B cell (primary cell): Measurements from ENCODE around the gene LZTR1. TPM values are rescaled to one million over a fixed set of nuclear protein-coding genes. Genes with fewer than 3 reads are reported as not detected.

ENCODE experiments used
- ATAC-seq: fragments of 200-7000 bp; cut with Tn5 transposase; one replicate; pipeline ENCODE4 v1.10.0; 2021; ENCODE audit warnings: low read depth, mild to moderate bottlenecking, moderate number of reproducible peaks, moderate library complexity
- CTCF ChIA-PET: fragments of 350-600 bp; sonication (Branson Sonifier 250); formaldehyde crosslinking; loops from one replicate; lab custom pipeline; 2021; ENCODE audit warnings: antibody characterized with exemption, inconsistent platforms; lab: Charles Lee
- POLR2A ChIA-PET: fragments of 350-600 bp; sonication (Branson Sonifier 250); formaldehyde crosslinking; loops from one replicate; lab custom pipeline; 2021; ENCODE audit warnings: antibody characterized with exemption; lab: Charles Lee
- DNase-seq: peaks from one replicate; pipeline ENCODE4 v3.0.0; 2013
- H2AFZ ChIP-seq: 2 replicates; pipeline ENCODE4 v1.6.1; 2012; ENCODE audit warnings: mild to moderate bottlenecking, low read depth, low read length; ENCODE audit not compliant: insufficient read depth, poor library complexity, severe bottlenecking
- H3K27ac ChIP-seq, 2 donors: 1 replicate in 1 of 2; 2 replicates in 1 of 2; pipeline ENCODE4 v1.5.1; 2012 to 2013; ENCODE audit warnings: low read length in 2 of 2, mild to moderate bottlenecking in 2 of 2, moderate library complexity in 1 of 2
- H3K27me3 ChIP-seq, 4 experiments: fragments of 200-600 bp in 1 of 4; sonication (generic) in 1 of 4; replicated peaks in 1 of 4; 1 replicate in 2 of 4; 2 replicates in 2 of 4; pipeline versions ENCODE4 v1.6.1 to v1.7.0; 2013 to 2016; ENCODE audit warnings: low read length in 3 of 4, mild to moderate bottlenecking in 2 of 4, mixed read lengths in 1 of 4, moderate library complexity in 1 of 4; ENCODE audit not compliant: insufficient read depth in 4 of 4, control insufficient read depth in 3 of 4; ENCODE audit errors: control extremely low read depth in 1 of 4
- H3K36me3 ChIP-seq, 2 experiments: replicated peaks in 1 of 2; 1 replicate in 1 of 2; 2 replicates in 1 of 2; pipeline versions ENCODE4 v1.6.1 to v1.7.1; 2013; ENCODE audit warnings: low read length in 1 of 2; ENCODE audit not compliant: insufficient read depth in 2 of 2, control insufficient read depth in 1 of 2; ENCODE audit errors: control extremely low read depth in 1 of 2, extremely low read depth in 1 of 2
- H3K4me1 ChIP-seq, 2 donors: fragments of 200-600 bp in 1 of 2; sonication (generic) in 1 of 2; 1 replicate in 1 of 2; 2 replicates in 1 of 2; pipeline versions ENCODE4 v1.5.1 to v1.6.1; 2013 to 2017; ENCODE audit warnings: low read length in 2 of 2; ENCODE audit not compliant: control insufficient read depth in 2 of 2, insufficient read depth in 2 of 2
- H3K4me2 ChIP-seq: replicated peaks from 2 replicates; pipeline ENCODE3; 2012; ENCODE audit warnings: mild to moderate bottlenecking, low read depth, low read length; ENCODE audit not compliant: poor library complexity, severe bottlenecking
- H3K4me3 ChIP-seq, 5 experiments: fragments of 200-600 bp in 1 of 5; sonication (generic) in 1 of 5; 1 replicate in 3 of 5; 2 replicates in 2 of 5; pipeline versions ENCODE4 v1.5.1 to v1.7.0; 2011 to 2016; ENCODE audit warnings: low read length in 4 of 5, mild to moderate bottlenecking in 4 of 5, low read depth in 2 of 5, control low read depth in 1 of 5, moderate library complexity in 1 of 5; ENCODE audit not compliant: insufficient read depth in 1 of 5; ENCODE audit errors: control extremely low read depth in 1 of 5, extremely low read depth in 1 of 5
- H3K79me2 ChIP-seq: fragments of 200-600 bp; sonication (generic); one replicate; pipeline ENCODE4 v1.6.0; 2016; ENCODE audit warnings: low read length; ENCODE audit not compliant: control insufficient read depth, insufficient read depth
- H3K9ac ChIP-seq: fragments of 200-600 bp; sonication (generic); 2 replicates; pipeline ENCODE4 v1.6.1; 2017; ENCODE audit warnings: mild to moderate bottlenecking, low read length, moderate library complexity
- H3K9me3 ChIP-seq, 3 donors: one replicate each; pipeline versions ENCODE4 v1.6.1 to v1.7.1; 2013; ENCODE audit warnings: low read length in 2 of 3; ENCODE audit not compliant: control insufficient read depth in 2 of 3, insufficient read depth in 1 of 3; ENCODE audit errors: control extremely low read depth in 1 of 3
- H4K20me1 ChIP-seq: 2 replicates; pipeline ENCODE4 v1.6.0; 2012; ENCODE audit warnings: mild to moderate bottlenecking, low read length; ENCODE audit not compliant: insufficient read depth, control insufficient read depth, poor library complexity, severe bottlenecking
- H3K27ac Mint-ChIP-seq: one replicate; pipeline ENCODE4 v1.8.0; 2021; ENCODE audit warnings: mixed read lengths
- H3K27me3 Mint-ChIP-seq: one replicate; pipeline ENCODE4 v1.8.0; 2021; ENCODE audit warnings: mixed read lengths
- H3K4me1 Mint-ChIP-seq: one replicate; pipeline ENCODE4 v1.8.0; 2021; ENCODE audit warnings: mixed read lengths
- H3K4me3 Mint-ChIP-seq: one replicate; pipeline ENCODE4 v1.8.0; 2021; ENCODE audit warnings: mixed read lengths
- H3K9me3 Mint-ChIP-seq: one replicate; pipeline ENCODE4 v1.8.0; 2022; ENCODE audit warnings: mixed read lengths; ENCODE audit not compliant: insufficient read depth
- CTCF ChIP-seq: fragments of 200-600 bp; IDR thresholded peaks from one replicate; pipeline ENCODE4 v1.8.0; 2022; ENCODE audit warnings: antibody characterized with exemption, mild to moderate bottlenecking
- EZH2 ChIP-seq: IDR thresholded peaks from 2 replicates; pipeline ENCODE4 v1.6.1; 2012; ENCODE audit warnings: borderline replicate concordance, low read depth, mild to moderate bottlenecking, moderate library complexity, low read length; ENCODE audit not compliant: insufficient read depth, poor library complexity, severe bottlenecking
- WGBS: methylation state at CpG from one replicate; pipeline ENCODE4 v1.1.5; 2013; ENCODE audit warnings: missing lambda C conversion rate; ENCODE audit not compliant: insufficient coverage; 5-methylcytosine and 5-hydroxymethylcytosine counted together
- intact Hi-C: fragments of 100-400 bp; cut with micrococcal nuclease; formaldehyde crosslinking; loops from one replicate; pipeline ENCODE4 v1.10.0; 2022
- polyA plus RNA-seq: library from polyadenylated mRNA; depleted of rRNA; stranded (reverse); fragments of >200 nt; gene quantifications from 2 replicates; pipeline ENCODE4 v1.2.3, GENCODE V29; 2012
- total RNA-seq, 2 donors: library from RNA; stranded (reverse); fragments of 120-200 nt in 1 of 2; gene quantifications; 1 replicate in 1 of 2; 2 replicates in 1 of 2; pipeline versions ENCODE4 v1.2.3 to v1.2.4, GENCODE V29; 2013 to 2022

The LZTR1 gene
- total and polyA plus RNA-seq, 2 donors (not counting 1 experiment from before 2014, with no cell fraction given) = 75.7 to 94.8 TPM

GRCh38 chr22:20959578-20960461, 22.3 kb upstream of the LZTR1 start:
- TF ChIP-seq EZH2 = no peak
- no peak for TF ChIP-seq CTCF
- WGBS = 94% methylated on average over 15 of the region's 20 CpGs
- intact Hi-C loops = loop anchor here (5.0 kb wide), 1 partner anchor 43 kb away; the partner anchor contains the start of gene CRKL
- Histone ChIP-seq H3K4me3 (no peak overlapping the region), H2AFZ (no peak overlapping the region), H3K9ac (no peak overlapping the region), H3K9me3 (no peaks in the 10 kb centered on the region), H3K36me3 (no peaks in the 10 kb centered on the region), H4K20me1 (peaks cover 16% of the 10 kb centered on the region), H3K79me2 (peaks cover 4% of the 10 kb centered on the region), H3K4me2 (no peak overlapping the region), H3K4me1 (peaks cover 24 to 33% of the 10 kb centered on the region in 2 donors), H3K27me3 (peaks cover 0 to 43% (median 9%) of the 10 kb centered on the region in 4 experiments), H3K27ac (no peak overlapping the region)
- POLR2A ChIA-PET = no interaction called here
- no peaks in the 10 kb centered on the region for H3K9me3 Mint-ChIP-seq
- no peak for DNase-seq
- CTCF ChIA-PET = interaction anchor here (0.7 to 2.1 kb wide), 12 partner anchors 11 to 706 kb away, joined by 3 to 8 read pairs (median 4); partner anchors contain the start of genes LZTR1 and THAP7
- peaks cover 16% of the 10 kb centered on the region for H3K27me3 Mint-ChIP-seq
- ATAC-seq = no peak
- H3K4me3 Mint-ChIP-seq = no peak overlapping the region
- H3K4me1 Mint-ChIP-seq = peaks cover 29% of the 10 kb centered on the region
- H3K27ac Mint-ChIP-seq = no peak overlapping the region

DNA sequence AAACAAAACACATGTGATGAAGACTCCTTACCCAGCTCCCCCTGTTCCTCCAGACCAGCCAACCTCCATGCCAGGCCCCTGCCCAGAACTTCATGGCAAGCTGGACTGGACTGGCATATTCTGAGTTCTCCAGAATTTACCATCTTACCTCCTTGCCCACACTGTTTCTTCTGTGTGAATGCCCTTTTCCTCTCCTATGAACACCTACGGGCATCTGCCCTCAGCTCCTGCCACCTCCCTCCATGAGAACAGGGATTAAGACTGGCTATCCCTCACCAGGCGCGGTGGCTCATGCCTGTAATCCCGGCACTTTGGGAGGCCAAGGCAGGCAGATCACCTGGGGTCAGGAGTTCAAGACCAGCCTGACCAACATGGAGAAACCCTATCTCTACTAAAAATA, 21.5 kb upstream of the LZTR1 start:
- ATAC-seq (no peak), DNase-seq (no peak)
- H3K4me1 Mint-ChIP-seq = peaks cover 33% of the 10 kb centered on the region
- CTCF ChIA-PET = interaction anchor here (0.6 to 1.4 kb wide), 6 partner anchors 12 to 141 kb away, joined by 3 to 5 read pairs (median 4); no protein-coding TSS in a partner anchor
- no peak overlapping the region for H3K4me3 ChIP-seq
- no peak overlapping the region for H2AFZ ChIP-seq
- peaks cover 16% of the 10 kb centered on the region for H4K20me1 ChIP-seq
- no peak overlapping the region for H3K9ac ChIP-seq
- H3K4me1 ChIP-seq = peaks cover 28 to 38% of the 10 kb centered on the region in 2 donors
- TF ChIP-seq EZH2 (no peak), CTCF (no peak)
- intact Hi-C loops = no loop called here
- H3K9me3 Mint-ChIP-seq = no peaks in the 10 kb centered on the region
- POLR2A ChIA-PET = no interaction called here
- H3K27ac Mint-ChIP-seq = no peak overlapping the region
- H3K27me3 ChIP-seq = peaks cover 0 to 43% (median 9%) of the 10 kb centered on the region in 4 experiments
- WGBS = no CpG with 5 or more reads among the region's 4 CpGs
- peaks cover 16% of the 10 kb centered on the region for H3K27me3 Mint-ChIP-seq
- H3K79me2 ChIP-seq = peaks cover 4% of the 10 kb centered on the region
- H3K27ac ChIP-seq = no peak overlapping the region
- no peaks in the 10 kb centered on the region for H3K36me3 ChIP-seq
- no peak overlapping the region for H3K4me2 ChIP-seq
- H3K9me3 ChIP-seq = no peaks in the 10 kb centered on the region
- H3K4me3 Mint-ChIP-seq = no peak overlapping the region
